Stimulated activated CD8-positive, alpha-beta memory T cell treated with anti-CD3 and anti-CD28 coated beads, Interleukin-12 subunit alpha, Interleukin-12 subunit beta, amount 100 ng/mL, for 1 hour (primary cell): ENCODE measurements around the gene PUS3.
"Not testable (repeated sequence)": the region's sequence is repeated elsewhere in the genome, so short reads cannot be mapped to it uniquely, and the experiment has no call there.

Experiments used
- DNase-seq: peaks from one replicate; pipeline ENCODE4 v3.0.0-alpha.2; 2020; ENCODE audit warnings: low read depth

PUS3 gene

DNA sequence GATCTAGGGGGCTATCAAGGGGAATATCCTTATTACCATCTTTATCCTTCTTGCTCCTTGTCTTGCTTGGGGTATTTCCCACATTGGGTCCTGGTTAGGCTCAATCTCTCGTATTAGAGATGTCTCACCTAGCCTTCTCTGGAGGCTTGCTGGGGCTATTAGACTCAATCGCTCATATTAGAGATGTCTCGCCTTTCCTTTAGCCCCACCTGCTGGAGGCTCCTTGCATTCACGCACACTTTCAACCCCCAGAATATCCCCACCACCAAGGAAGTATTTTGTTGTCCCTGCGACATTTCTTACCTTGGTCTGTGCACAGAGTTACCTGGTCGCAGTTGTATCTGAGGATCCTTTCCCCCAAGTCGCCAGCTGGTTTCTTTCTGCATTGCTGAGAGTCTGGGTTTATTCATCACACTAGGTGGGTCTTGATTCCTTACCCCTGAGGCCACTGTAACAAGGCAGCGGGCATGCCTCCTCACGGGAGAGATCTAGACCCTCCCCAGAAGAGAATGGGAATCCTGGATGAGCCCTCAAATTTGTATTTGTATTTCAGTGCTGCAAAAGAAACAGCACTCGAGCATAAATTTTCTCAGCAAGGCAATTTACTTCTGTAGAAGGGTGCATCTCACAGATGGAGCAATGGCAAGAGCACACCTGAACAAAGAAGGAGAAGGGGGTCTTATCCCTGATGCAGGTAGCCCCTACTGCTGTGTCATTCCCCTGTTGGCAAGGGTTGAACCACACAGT, 31.4 kb downstream of the PUS3 start:
- no peak for DNase-seq

DNA sequence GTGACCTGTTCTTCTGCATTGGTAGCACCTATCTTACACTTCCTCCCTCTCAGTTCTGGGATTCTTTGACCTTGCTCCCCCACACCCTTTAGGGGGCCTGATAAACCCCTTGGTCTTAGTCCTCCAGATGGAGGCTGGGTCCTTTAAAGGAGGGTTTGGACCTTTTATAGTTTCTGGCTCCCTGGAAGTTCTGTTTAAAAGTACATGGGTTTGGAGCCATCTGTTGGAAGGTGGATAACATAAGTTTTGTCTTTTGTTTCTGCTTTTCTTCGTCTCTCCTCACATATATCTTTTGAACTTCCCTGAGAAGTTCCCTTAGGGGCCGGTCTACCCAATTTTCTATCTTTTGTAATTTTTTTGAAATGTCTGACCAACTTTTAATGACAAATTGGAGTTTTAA, 33.5 kb downstream of the PUS3 start:
- DNase-seq: no peak

DNA sequence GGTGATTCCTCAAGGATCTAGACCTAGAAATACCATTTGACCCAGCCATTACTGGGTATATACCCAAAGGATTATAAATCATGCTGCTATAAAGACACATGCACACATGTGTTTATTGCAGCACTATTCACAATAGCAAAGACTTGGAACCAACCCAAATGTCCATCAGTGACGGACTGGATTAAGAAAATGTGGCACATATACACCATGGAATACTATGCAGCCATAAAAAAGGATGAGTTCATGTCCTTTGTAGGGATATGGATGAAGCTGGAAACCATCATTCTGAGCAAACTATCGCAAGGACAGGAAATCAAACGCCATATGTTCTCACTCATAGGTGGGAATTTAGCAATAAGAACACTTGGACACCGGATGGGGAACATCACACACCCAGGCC, 37.7 kb downstream of the PUS3 start:
- not testable (repeated sequence) for DNase-seq

DNA sequence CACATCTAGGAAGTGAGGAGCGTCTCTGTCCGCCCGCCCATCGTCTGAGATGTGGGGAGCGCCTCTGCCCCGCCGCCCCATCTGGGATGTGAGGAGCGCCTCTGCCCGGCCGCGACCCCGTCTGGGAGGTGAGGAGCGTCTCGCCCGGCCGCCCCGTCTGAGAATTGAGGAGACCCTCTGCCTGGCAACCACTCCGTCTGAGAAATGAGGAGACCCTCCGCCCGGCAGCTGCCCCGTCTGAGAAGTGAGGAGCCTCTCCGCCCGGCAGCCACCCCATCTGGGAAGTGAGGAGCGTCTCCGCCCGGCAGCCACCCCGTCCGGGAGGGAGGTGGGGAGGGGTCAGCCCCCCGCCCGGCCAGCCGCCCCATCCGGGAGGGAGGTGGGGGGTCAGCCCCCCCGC, 40.2 kb downstream of the PUS3 start:
- not testable (repeated sequence) for DNase-seq

DNA sequence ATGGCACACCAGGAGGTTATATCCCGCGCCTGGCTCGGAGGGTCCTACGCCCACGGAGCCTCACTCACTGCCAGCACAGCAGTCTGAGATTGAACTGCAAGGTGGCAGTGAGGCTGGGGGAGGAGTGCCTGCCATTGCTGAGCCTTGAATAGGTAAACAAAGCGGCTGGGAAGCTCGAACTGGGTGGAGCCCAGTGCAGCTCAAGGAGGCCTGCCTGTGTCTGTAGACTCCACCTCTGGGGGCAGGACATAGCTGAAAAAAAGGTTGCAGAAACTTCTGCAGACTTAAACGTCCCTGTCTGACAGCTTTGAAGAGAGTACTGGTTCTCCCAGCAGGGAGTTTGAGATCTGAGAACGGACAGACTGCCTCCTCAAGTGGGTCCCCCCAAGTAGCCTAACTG, 45.3 kb downstream of the PUS3 start:
- DNase-seq: not testable (repeated sequence)

DNA sequence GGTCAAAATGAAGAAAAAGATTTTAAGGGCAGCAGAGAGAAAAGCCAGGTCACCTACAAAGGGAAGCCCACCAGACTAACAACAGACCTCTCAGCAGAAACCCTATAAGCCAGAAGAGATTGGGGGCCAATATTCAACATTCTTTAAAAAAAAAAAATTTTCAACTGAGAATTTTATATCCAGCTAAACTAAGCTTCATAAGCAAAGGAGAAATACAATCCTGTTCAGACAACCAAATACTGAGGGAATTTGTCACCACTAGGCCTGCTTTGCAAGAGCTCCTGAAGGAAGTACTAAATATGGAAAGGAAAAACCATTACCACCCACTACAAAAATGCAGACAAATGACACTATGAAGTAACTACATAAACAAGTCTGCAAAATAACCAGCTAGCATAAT, 56.8 kb downstream of the PUS3 start:
- no peak for DNase-seq
